Neural progenitor cell (in vitro differentiated cells): ENCODE data around the gene NELL2. TPM values are rescaled to one million over a fixed set of nuclear protein-coding genes. Genes with fewer than 3 reads are reported as not detected.
A peak's percentile ranks its signal among the peaks of the same experiment; 100 is the strongest.

Experiments
- DNase-seq: peaks from one replicate; pipeline ENCODE4 v3.0.0-alpha.2; 2016; ENCODE audit warnings: low spot score
- H2AFZ ChIP-seq: fragments of 200-600 bp; sonication (generic); replicated peaks from 2 replicates; pipeline ENCODE4 v1.6.1; 2016; ENCODE audit warnings: antibody characterized with exemption
- H3F3A ChIP-seq: fragments of 200-600 bp; sonication (generic); 2 replicates; pipeline ENCODE4 v1.6.1; 2016; ENCODE audit warnings: antibody characterized with exemption, low read depth
- H3K27ac ChIP-seq: fragments of 200-600 bp; sonication (generic); 2 replicates; pipeline ENCODE4 v1.5.1; 2016; ENCODE audit warnings: mild to moderate bottlenecking
- H3K27me3 ChIP-seq: fragments of 200-600 bp; sonication (generic); 2 replicates; pipeline ENCODE4 v1.6.1; 2016; ENCODE audit warnings: mild to moderate bottlenecking, moderate library complexity
- H3K36me3 ChIP-seq: fragments of 200-600 bp; sonication (generic); 2 replicates; pipeline ENCODE4 v1.5.1; 2016
- H3K4me1 ChIP-seq: fragments of 200-600 bp; sonication (generic); 2 replicates; pipeline ENCODE4 v1.6.1; 2016; ENCODE audit warnings: mixed run types
- H3K4me2 ChIP-seq: fragments of 200-600 bp; sonication (generic); 2 replicates; pipeline ENCODE4 v1.6.1; 2016
- H3K4me3 ChIP-seq: fragments of 200-600 bp; sonication (generic); 2 replicates; pipeline ENCODE4 v1.5.1; 2016
- H3K79me2 ChIP-seq: fragments of 200-600 bp; sonication (generic); 2 replicates; pipeline ENCODE4 v1.6.1; 2016; ENCODE audit warnings: low read depth
- H3K9ac ChIP-seq: fragments of 200-600 bp; sonication (generic); 2 replicates; pipeline ENCODE4 v1.6.1; 2016
- H3K9me3 ChIP-seq: fragments of 200-600 bp; sonication (generic); 2 replicates; pipeline ENCODE4 v1.5.1; 2016; ENCODE audit warnings: low read depth
- H4K20me1 ChIP-seq: fragments of 200-600 bp; sonication (generic); 2 replicates; pipeline ENCODE4 v1.6.1; 2016; ENCODE audit warnings: low read depth
- H3K27ac Mint-ChIP-seq: 3 replicates; pipeline ENCODE4 v1.8.0; 2021; ENCODE audit warnings: mixed read lengths
- H3K27me3 Mint-ChIP-seq: 2 replicates; pipeline ENCODE4 v1.8.0; 2022; ENCODE audit warnings: low read depth, mild to moderate bottlenecking, inconsistent platforms, moderate library complexity, mixed read lengths; ENCODE audit not compliant: insufficient read depth
- H3K36me3 Mint-ChIP-seq: 3 replicates; pipeline ENCODE4 v1.8.0; 2021; ENCODE audit warnings: mixed read lengths
- H3K4me1 Mint-ChIP-seq: 3 replicates; pipeline ENCODE4 v1.8.0; 2021; ENCODE audit warnings: mixed read lengths
- H3K4me3 Mint-ChIP-seq: 3 replicates; pipeline ENCODE4 v1.8.0; 2021; ENCODE audit warnings: mild to moderate bottlenecking, moderate library complexity, mixed read lengths
- H3K9me3 Mint-ChIP-seq: 3 replicates; pipeline ENCODE4 v1.8.0; 2020; ENCODE audit warnings: mixed read lengths
- CTCF ChIP-seq: fragments of 200-600 bp; sonication (generic); IDR thresholded peaks from 2 replicates; pipeline ENCODE4 v1.5.1; 2017; ENCODE audit warnings: antibody characterized with exemption, mild to moderate bottlenecking
- EZH2 ChIP-seq: fragments of 200-600 bp; sonication (generic); IDR thresholded peaks from 2 replicates; pipeline ENCODE4 v1.6.1; 2017; ENCODE audit warnings: antibody characterized with exemption, mild to moderate bottlenecking, moderate library complexity
- EZH2phosphoT487 ChIP-seq: fragments of 200-600 bp; sonication (generic); IDR thresholded peaks from 2 replicates; pipeline ENCODE4 v1.6.1; 2017; ENCODE audit warnings: antibody characterized with exemption
- total RNA-seq: library from RNA; depleted of rRNA; stranded (reverse); fragments of >200 nt; gene quantifications from 2 replicates; pipeline ENCODE4 v1.2.3, GENCODE V29; 2015; ENCODE audit warnings: low replicate concordance

The NELL2 gene
- total RNA-seq, 1 donor from 2014 or later: 398 TPM

GRCh38 chr12:44765796-44766195, 110.3 kb downstream of the NELL2 start:
- no peaks in the 10 kb centered on the region for H3K27me3 Mint-ChIP-seq
- H3K9me3 ChIP-seq: no peaks in the 10 kb centered on the region
- H3K9me3 Mint-ChIP-seq: no peaks in the 10 kb centered on the region
- no peak overlapping the region for H3K4me2 ChIP-seq
- peaks cover 13% of the 10 kb centered on the region for H3K4me1 Mint-ChIP-seq
- H3K36me3 ChIP-seq: no peaks in the 10 kb centered on the region
- no peak overlapping the region for H3K4me3 Mint-ChIP-seq
- H3K36me3 Mint-ChIP-seq: peaks cover 21% of the 10 kb centered on the region
- no peak overlapping the region for H3K4me3 ChIP-seq
- H4K20me1 ChIP-seq: no peaks in the 10 kb centered on the region
- H3F3A ChIP-seq: no peaks in the 10 kb centered on the region
- no peak for TF ChIP-seq CTCF
- no peak for TF ChIP-seq EZH2
- TF ChIP-seq EZH2phosphoT487: no peak
- H3K27ac ChIP-seq: no peak overlapping the region
- no peak overlapping the region for H3K27ac Mint-ChIP-seq
- H3K27me3 ChIP-seq: no peaks in the 10 kb centered on the region
- H3K4me1 ChIP-seq: peaks cover 23% of the 10 kb centered on the region
- H2AFZ ChIP-seq: no peak overlapping the region
- peaks cover 7% of the 10 kb centered on the region for H3K79me2 ChIP-seq
- no peak for DNase-seq
- H3K9ac ChIP-seq: no peak overlapping the region

- H3K79me2 ChIP-seq: peaks cover 7% of the 10 kb centered on the region
- no peak overlapping the region for H3K9ac ChIP-seq
- no peaks in the 10 kb centered on the region for H3K27me3 ChIP-seq
- no peaks in the 10 kb centered on the region for H3K9me3 Mint-ChIP-seq
- H4K20me1 ChIP-seq: no peaks in the 10 kb centered on the region
- H3K9me3 ChIP-seq: no peaks in the 10 kb centered on the region
- H2AFZ ChIP-seq: no peak overlapping the region
- peak overlapping the region; percentile 30 for H3K4me2 ChIP-seq
- H3K4me1 Mint-ChIP-seq: peaks cover 13% of the 10 kb centered on the region
- H3K36me3 ChIP-seq: no peaks in the 10 kb centered on the region
- no peak for TF ChIP-seq CTCF
- no peak for TF ChIP-seq EZH2
- TF ChIP-seq EZH2phosphoT487: no peak
- H3K36me3 Mint-ChIP-seq: peaks cover 26% of the 10 kb centered on the region
- peaks cover 20% of the 10 kb centered on the region for H3K4me1 ChIP-seq
- no peaks in the 10 kb centered on the region for H3F3A ChIP-seq
- H3K27me3 Mint-ChIP-seq: no peaks in the 10 kb centered on the region
- no peak overlapping the region for H3K4me3 ChIP-seq
- no peak overlapping the region for H3K27ac ChIP-seq
- no peak overlapping the region for H3K27ac Mint-ChIP-seq
- no peak for DNase-seq
- no peak overlapping the region for H3K4me3 Mint-ChIP-seq
Measured at GRCh38 chr12:44763021-44763420, 113.1 kb downstream of the NELL2 start.

GRCh38 chr12:44759289-44759688, 116.8 kb downstream of the NELL2 start:
- Mint-ChIP-seq H3K36me3 (peaks cover 23% of the 10 kb centered on the region), H3K27ac (no peak overlapping the region), H3K4me3 (no peak overlapping the region), H3K27me3 (no peaks in the 10 kb centered on the region), H3K9me3 (no peaks in the 10 kb centered on the region), H3K4me1 (peaks cover 13% of the 10 kb centered on the region)
- DNase-seq: no peak
- no peak overlapping the region for H3K4me2 ChIP-seq
- H3K4me3 ChIP-seq: no peak overlapping the region
- H3K4me1 ChIP-seq: peaks cover 14% of the 10 kb centered on the region
- H3F3A ChIP-seq: no peaks in the 10 kb centered on the region
- TF ChIP-seq EZH2phosphoT487: no peak
- TF ChIP-seq CTCF: no peak
- no peak for TF ChIP-seq EZH2
- H3K79me2 ChIP-seq: peaks cover 7% of the 10 kb centered on the region
- no peak overlapping the region for H3K27ac ChIP-seq
- H3K9me3 ChIP-seq: no peaks in the 10 kb centered on the region
- no peak overlapping the region for H2AFZ ChIP-seq
- H3K36me3 ChIP-seq: no peaks in the 10 kb centered on the region
- H3K27me3 ChIP-seq: no peaks in the 10 kb centered on the region
- no peaks in the 10 kb centered on the region for H4K20me1 ChIP-seq
- no peak overlapping the region for H3K9ac ChIP-seq
